Mucosa of stomach (tissue), 1 donor: ENCODE results near the gene C22orf15.
"Not testable (repeated sequence)": the region's sequence is repeated elsewhere in the genome, so short reads cannot be mapped to it uniquely, and the experiment has no call there.

ENCODE experiments used
- H3K27me3 ChIP-seq: one replicate; pipeline ENCODE4 v1.7.0; 2013; ENCODE audit warnings: mild to moderate bottlenecking, low read length; ENCODE audit not compliant: control insufficient read depth, insufficient read depth
- H3K36me3 ChIP-seq: one replicate; pipeline ENCODE4 v1.7.0; 2013; ENCODE audit warnings: low read length; ENCODE audit not compliant: control insufficient read depth, insufficient read depth
- H3K4me1 ChIP-seq: one replicate; pipeline ENCODE4 v1.7.0; 2013; ENCODE audit warnings: mild to moderate bottlenecking, low read length; ENCODE audit not compliant: control insufficient read depth, insufficient read depth
- H3K4me3 ChIP-seq: one replicate; pipeline ENCODE4 v1.7.0; 2013; ENCODE audit warnings: low read length
- H3K9ac ChIP-seq: one replicate; pipeline ENCODE4 v1.7.0; 2013; ENCODE audit warnings: mild to moderate bottlenecking, low read length, moderate library complexity
- H3K9me3 ChIP-seq: one replicate; pipeline ENCODE4 v1.7.0; 2013; ENCODE audit warnings: mild to moderate bottlenecking, low read length, moderate library complexity; ENCODE audit not compliant: control insufficient read depth
- donor health status: Pancreatic carcinoma.

Gene C22orf15

GRCh38 chr22:23762842-23763578 lies at the start of gene C22orf15:
Gene C22orf15 (plus strand): TSS chr22:23762990. CDS start chr22:23763307, 317 bp downstream.
- Histone ChIP-seq H3K36me3 (no peaks in the 10 kb centered on the region), H3K4me3 (no peak within 1 kb of the TSS), H3K9ac (no peak within 1 kb of the TSS), H3K4me1 (peaks cover 7% of the 10 kb centered on the region), H3K27me3 (no peaks in the 10 kb centered on the region), H3K9me3 (no peaks in the 10 kb centered on the region)

- peaks cover 7% of the 10 kb centered on the region for H3K4me1 ChIP-seq
- H3K9me3 ChIP-seq, result no peaks in the 10 kb centered on the region
- H3K4me3 ChIP-seq, result no peak overlapping the region
- H3K36me3 ChIP-seq, result no peaks in the 10 kb centered on the region
- no peaks in the 10 kb centered on the region for H3K27me3 ChIP-seq
- H3K9ac ChIP-seq, result no peak overlapping the region
Measured at GRCh38 chr22:23713696-23714595, 48.8 kb upstream of the C22orf15 start.

GRCh38 chr22:23714596-23715578 lies 47.9 kb upstream of the C22orf15 start:
- Histone ChIP-seq H3K27me3 (no peaks in the 10 kb centered on the region), H3K4me3 (no peak overlapping the region), H3K9me3 (no peaks in the 10 kb centered on the region), H3K4me1 (peaks cover 7% of the 10 kb centered on the region), H3K36me3 (no peaks in the 10 kb centered on the region), H3K9ac (no peak overlapping the region)

- H3K4me3 ChIP-seq, result no peak overlapping the region
- peak overlapping the region; percentile 77 for H3K9ac ChIP-seq
- no peaks in the 10 kb centered on the region for H3K27me3 ChIP-seq
- H3K4me1 ChIP-seq, result peaks cover 7% of the 10 kb centered on the region
- H3K9me3 ChIP-seq, result no peaks in the 10 kb centered on the region
- H3K36me3 ChIP-seq, result no peaks in the 10 kb centered on the region
Measured at GRCh38 chr22:23715806-23716375, 46.9 kb upstream of the C22orf15 start.

GRCh38 chr22:23716811-23717801 lies 45.7 kb upstream of the C22orf15 start:
- Histone ChIP-seq H3K27me3 (no peaks in the 10 kb centered on the region), H3K36me3 (no peaks in the 10 kb centered on the region), H3K9me3 (no peaks in the 10 kb centered on the region), H3K9ac (peak overlapping the region; percentile 77), H3K4me3 (peak overlapping the region; percentile 44), H3K4me1 (peaks cover 7% of the 10 kb centered on the region)

- no peak overlapping the region for H3K4me3 ChIP-seq
- no peak overlapping the region for H3K9ac ChIP-seq
- H3K36me3 ChIP-seq, result no peaks in the 10 kb centered on the region
- H3K4me1 ChIP-seq, result peaks cover 7% of the 10 kb centered on the region
- H3K9me3 ChIP-seq, result no peaks in the 10 kb centered on the region
- no peaks in the 10 kb centered on the region for H3K27me3 ChIP-seq
Measured at GRCh38 chr22:23718371-23719165, 44.2 kb upstream of the C22orf15 start.

- Histone ChIP-seq H3K36me3 (no peaks in the 10 kb centered on the region), H3K9me3 (no peaks in the 10 kb centered on the region), H3K4me1 (peaks cover 6% of the 10 kb centered on the region), H3K9ac (no peak overlapping the region), H3K4me3 (no peak overlapping the region), H3K27me3 (no peaks in the 10 kb centered on the region)
Measured at GRCh38 chr22:23720855-23721254, 41.9 kb upstream of the C22orf15 start.

GRCh38 chr22:23722160-23722559 lies 40.6 kb upstream of the C22orf15 start:
- Histone ChIP-seq H3K27me3 (no peaks in the 10 kb centered on the region), H3K4me3 (no peak overlapping the region), H3K4me1 (peaks cover 4% of the 10 kb centered on the region), H3K9me3 (no peaks in the 10 kb centered on the region), H3K36me3 (no peaks in the 10 kb centered on the region), H3K9ac (no peak overlapping the region)

GRCh38 chr22:23722724-23723123 lies 40.1 kb upstream of the C22orf15 start:
- Histone ChIP-seq H3K9me3 (no peaks in the 10 kb centered on the region), H3K4me1 (no peaks in the 10 kb centered on the region)

GRCh38 chr22:23728108-23728507 lies 34.7 kb upstream of the C22orf15 start:
- not testable (repeated sequence) for H3K9me3 ChIP-seq

More at GRCh38 chr22:23722724-23723123, 40.1 kb upstream of the C22orf15 start:
- no peaks in the 10 kb centered on the region for H3K27me3 ChIP-seq
- H3K4me3 ChIP-seq, result no peak overlapping the region
- H3K9ac ChIP-seq, result no peak overlapping the region
- no peaks in the 10 kb centered on the region for H3K36me3 ChIP-seq

More at GRCh38 chr22:23728108-23728507, 34.7 kb upstream of the C22orf15 start:
- not testable (repeated sequence) for H3K36me3 ChIP-seq, H3K27me3 ChIP-seq, H3K9ac ChIP-seq, H3K4me3 ChIP-seq, H3K4me1 ChIP-seq
